ENCODE results near the gene PPP1R7.

DNA sequence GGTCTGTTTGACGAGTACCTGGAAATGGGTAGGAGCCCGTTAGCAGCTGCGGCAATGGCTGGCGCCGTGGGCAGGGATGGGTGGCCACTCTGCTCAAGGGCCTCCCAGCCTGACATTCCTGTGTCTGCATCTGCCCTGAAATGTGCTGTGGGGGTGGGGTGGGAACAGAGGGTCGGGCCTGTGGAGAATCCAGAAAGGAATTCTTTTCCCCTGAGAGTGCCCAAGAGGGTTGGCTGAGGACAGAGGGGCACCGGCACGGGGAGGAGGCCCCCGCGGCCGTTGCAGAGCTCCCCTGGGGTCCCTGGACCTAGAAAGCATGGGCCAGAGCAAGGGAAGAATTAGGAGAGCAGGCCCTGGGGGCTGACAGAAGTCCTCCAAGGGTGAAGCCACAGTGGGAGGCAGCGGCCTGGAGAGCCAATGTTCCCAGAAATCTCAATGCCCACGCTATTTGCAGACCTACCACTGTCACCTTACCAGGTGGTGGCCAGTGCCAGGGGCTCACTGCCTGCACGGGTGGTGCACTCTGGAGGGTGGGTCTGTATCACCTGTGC is 66.0 kb downstream of the PPP1R7 start:
- TF ChIP-seq, protein P1, sequence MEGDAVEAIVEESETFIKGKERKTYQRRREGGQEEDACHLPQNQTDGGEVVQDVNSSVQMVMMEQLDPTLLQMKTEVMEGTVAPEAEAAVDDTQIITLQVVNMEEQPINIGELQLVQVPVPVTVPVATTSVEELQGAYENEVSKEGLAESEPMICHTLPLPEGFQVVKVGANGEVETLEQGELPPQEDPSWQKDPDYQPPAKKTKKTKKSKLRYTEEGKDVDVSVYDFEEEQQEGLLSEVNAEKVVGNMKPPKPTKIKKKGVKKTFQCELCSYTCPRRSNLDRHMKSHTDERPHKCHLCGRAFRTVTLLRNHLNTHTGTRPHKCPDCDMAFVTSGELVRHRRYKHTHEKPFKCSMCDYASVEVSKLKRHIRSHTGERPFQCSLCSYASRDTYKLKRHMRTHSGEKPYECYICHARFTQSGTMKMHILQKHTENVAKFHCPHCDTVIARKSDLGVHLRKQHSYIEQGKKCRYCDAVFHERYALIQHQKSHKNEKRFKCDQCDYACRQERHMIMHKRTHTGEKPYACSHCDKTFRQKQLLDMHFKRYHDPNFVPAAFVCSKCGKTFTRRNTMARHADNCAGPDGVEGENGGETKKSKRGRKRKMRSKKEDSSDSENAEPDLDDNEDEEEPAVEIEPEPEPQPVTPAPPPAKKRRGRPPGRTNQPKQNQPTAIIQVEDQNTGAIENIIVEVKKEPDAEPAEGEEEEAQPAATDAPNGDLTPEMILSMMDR (IDR thresholded peaks at IDR 0.05) = no peak
- TF ChIP-seq EZH2phosphoT487 (IDR thresholded peaks at IDR 0.05; ENCODE audit: borderline replicate concordance, low read depth) = no peak
